ENCODE measurements around the gene DHRS2.
"Not testable (repeated sequence)": the region's sequence is repeated elsewhere in the genome, so short reads cannot be mapped to it uniquely, and the experiment has no call there.

The DHRS2 gene

DNA sequence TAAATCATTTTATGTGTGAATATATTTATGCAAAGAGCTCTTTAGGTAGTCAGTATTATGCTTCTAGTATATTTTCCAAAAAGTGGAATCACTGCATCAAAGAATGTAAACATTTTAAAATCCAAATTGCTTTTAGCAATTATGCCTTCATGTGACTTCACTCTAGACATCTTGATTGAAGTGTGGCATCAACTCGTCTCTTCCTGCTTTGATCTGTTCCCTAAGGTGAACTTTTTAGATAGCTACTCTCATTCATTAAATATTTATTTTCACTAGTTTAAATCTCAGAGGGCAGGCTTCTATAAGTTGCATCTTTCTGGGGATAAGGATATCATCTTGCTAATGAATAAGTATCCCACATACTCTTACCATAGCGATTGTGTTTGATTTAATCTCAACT, 39.2 kb downstream of the DHRS2 start:
- TF ChIP-seq EZH2 (IDR thresholded peaks at IDR 0.05; ENCODE audit: borderline replicate concordance, low read depth, low read length, severe bottlenecking), result no peak
- TF ChIP-seq, protein P1, sequence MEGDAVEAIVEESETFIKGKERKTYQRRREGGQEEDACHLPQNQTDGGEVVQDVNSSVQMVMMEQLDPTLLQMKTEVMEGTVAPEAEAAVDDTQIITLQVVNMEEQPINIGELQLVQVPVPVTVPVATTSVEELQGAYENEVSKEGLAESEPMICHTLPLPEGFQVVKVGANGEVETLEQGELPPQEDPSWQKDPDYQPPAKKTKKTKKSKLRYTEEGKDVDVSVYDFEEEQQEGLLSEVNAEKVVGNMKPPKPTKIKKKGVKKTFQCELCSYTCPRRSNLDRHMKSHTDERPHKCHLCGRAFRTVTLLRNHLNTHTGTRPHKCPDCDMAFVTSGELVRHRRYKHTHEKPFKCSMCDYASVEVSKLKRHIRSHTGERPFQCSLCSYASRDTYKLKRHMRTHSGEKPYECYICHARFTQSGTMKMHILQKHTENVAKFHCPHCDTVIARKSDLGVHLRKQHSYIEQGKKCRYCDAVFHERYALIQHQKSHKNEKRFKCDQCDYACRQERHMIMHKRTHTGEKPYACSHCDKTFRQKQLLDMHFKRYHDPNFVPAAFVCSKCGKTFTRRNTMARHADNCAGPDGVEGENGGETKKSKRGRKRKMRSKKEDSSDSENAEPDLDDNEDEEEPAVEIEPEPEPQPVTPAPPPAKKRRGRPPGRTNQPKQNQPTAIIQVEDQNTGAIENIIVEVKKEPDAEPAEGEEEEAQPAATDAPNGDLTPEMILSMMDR (IDR thresholded peaks at IDR 0.05; ENCODE audit: borderline replicate concordance, extremely low read depth, low read length, poor library complexity, severe bottlenecking), result no peak
- DNase-seq (no peak), ATAC-seq (ENCODE audit: insufficient read depth, low read depth) (no peak)
- no peaks in the 10 kb centered on the region for H4K20me1 ChIP-seq (ENCODE audit: insufficient read depth, low read length)
- H3K4me3 ChIP-seq (ENCODE audit: low read depth in 1 of 2, low read length in 2 of 2), result no peak overlapping the region
- H3K4me1 ChIP-seq (ENCODE audit: insufficient read depth, low read length), result no peaks in the 10 kb centered on the region
- no peaks in the 10 kb centered on the region for H3K36me3 ChIP-seq (ENCODE audit: insufficient read depth, low read length)
- no peaks in the 10 kb centered on the region for H3K9me3 ChIP-seq (ENCODE audit: insufficient read depth, low read length, severe bottlenecking)
- no peaks in the 10 kb centered on the region for H3K79me2 ChIP-seq (ENCODE audit: insufficient read depth, low read length)
- H3K4me2 ChIP-seq (ENCODE audit: insufficient read depth, low read length), result no peak overlapping the region
- H3K27ac ChIP-seq (ENCODE audit: low read length), result no peak overlapping the region
- peaks cover 23% of the 10 kb centered on the region for H3K27me3 ChIP-seq (ENCODE audit: insufficient read depth, low read length, poor library complexity)
- H2AFZ ChIP-seq (ENCODE audit: low read depth, low read length), result no peak overlapping the region
- no peak overlapping the region for H3K9ac ChIP-seq (ENCODE audit: low read depth, low read length)

DNA sequence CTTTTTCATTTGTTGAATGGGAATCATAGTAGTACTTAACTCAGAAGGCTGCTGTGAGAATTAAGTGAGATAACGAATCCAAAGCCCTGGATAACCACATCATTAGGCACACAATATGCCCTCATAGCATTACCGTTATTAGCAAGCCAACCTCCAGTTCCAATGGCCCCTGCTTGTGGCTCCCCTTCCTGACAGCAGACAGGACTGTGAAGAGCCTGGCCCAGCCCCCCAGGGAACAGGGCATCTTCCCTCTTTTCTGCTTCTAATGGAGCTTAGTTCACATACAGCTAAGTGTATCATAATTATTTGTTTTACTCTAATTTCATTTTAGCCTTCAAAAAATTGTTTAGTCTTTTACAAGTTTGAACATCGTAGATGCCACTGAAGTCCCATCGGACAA, 39.7 kb downstream of the DHRS2 start:
- TF ChIP-seq EZH2 (IDR thresholded peaks at IDR 0.05; ENCODE audit: borderline replicate concordance, low read depth, low read length, severe bottlenecking), result no peak
- TF ChIP-seq, protein P1 (IDR thresholded peaks at IDR 0.05; ENCODE audit: borderline replicate concordance, extremely low read depth, low read length, poor library complexity, severe bottlenecking), result no peak
- no peaks in the 10 kb centered on the region for H3K36me3 ChIP-seq (ENCODE audit: insufficient read depth, low read length)
- H3K4me2 ChIP-seq (ENCODE audit: insufficient read depth, low read length), result no peak overlapping the region
- no peaks in the 10 kb centered on the region for H3K4me1 ChIP-seq (ENCODE audit: insufficient read depth, low read length)
- H3K27me3 ChIP-seq (ENCODE audit: insufficient read depth, low read length, poor library complexity), result peaks cover 23% of the 10 kb centered on the region
- no peak for DNase-seq
- no peak overlapping the region for H3K4me3 ChIP-seq (ENCODE audit: low read depth in 1 of 2, low read length in 2 of 2)
- no peaks in the 10 kb centered on the region for H3K9me3 ChIP-seq (ENCODE audit: insufficient read depth, low read length, severe bottlenecking)
- H2AFZ ChIP-seq (ENCODE audit: low read depth, low read length), result no peak overlapping the region
- H4K20me1 ChIP-seq (ENCODE audit: insufficient read depth, low read length), result no peaks in the 10 kb centered on the region
- no peaks in the 10 kb centered on the region for H3K79me2 ChIP-seq (ENCODE audit: insufficient read depth, low read length)
- ATAC-seq (ENCODE audit: insufficient read depth, low read depth), result no peak
- H3K27ac ChIP-seq (ENCODE audit: low read length), result no peak overlapping the region
- H3K9ac ChIP-seq (ENCODE audit: low read depth, low read length), result no peak overlapping the region

DNA sequence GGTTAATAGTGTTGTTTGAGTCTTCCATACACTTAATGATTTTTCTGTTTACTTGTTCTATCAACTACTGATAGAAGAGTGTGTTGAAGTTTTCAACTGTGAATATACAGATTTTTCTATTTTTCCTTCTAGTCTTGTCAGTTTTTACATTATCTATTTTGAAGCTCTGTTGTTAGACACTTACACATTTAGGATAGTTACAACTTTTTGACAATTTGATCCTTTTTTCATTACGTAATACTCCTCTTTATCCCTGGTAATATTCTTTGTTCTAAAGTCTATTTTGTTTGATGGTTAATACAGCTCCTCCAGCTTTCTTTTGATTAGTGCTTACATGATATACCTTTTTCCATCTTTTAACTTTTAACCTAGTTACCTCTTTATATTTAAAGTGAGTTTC, 45.2 kb downstream of the DHRS2 start:
- no peak overlapping the region for H3K27ac ChIP-seq (ENCODE audit: low read length)
- no peaks in the 10 kb centered on the region for H3K36me3 ChIP-seq (ENCODE audit: insufficient read depth, low read length)
- H3K4me1 ChIP-seq (ENCODE audit: insufficient read depth, low read length), result no peaks in the 10 kb centered on the region
- no peaks in the 10 kb centered on the region for H3K79me2 ChIP-seq (ENCODE audit: insufficient read depth, low read length)
- no peaks in the 10 kb centered on the region for H4K20me1 ChIP-seq (ENCODE audit: insufficient read depth, low read length)
- H3K9ac ChIP-seq (ENCODE audit: low read depth, low read length), result no peak overlapping the region
- no peak overlapping the region for H2AFZ ChIP-seq (ENCODE audit: low read depth, low read length)
- H3K9me3 ChIP-seq (ENCODE audit: insufficient read depth, low read length, severe bottlenecking), result no peaks in the 10 kb centered on the region
- ATAC-seq (ENCODE audit: insufficient read depth, low read depth) (no peak), DNase-seq (no peak)
- H3K4me2 ChIP-seq (ENCODE audit: insufficient read depth, low read length), result no peak overlapping the region
- no peak for TF ChIP-seq EZH2 (IDR thresholded peaks at IDR 0.05; ENCODE audit: borderline replicate concordance, low read depth, low read length, severe bottlenecking)
- TF ChIP-seq, protein P1 (IDR thresholded peaks at IDR 0.05; ENCODE audit: borderline replicate concordance, extremely low read depth, low read length, poor library complexity, severe bottlenecking), result no peak
- peaks cover 23% of the 10 kb centered on the region for H3K27me3 ChIP-seq (ENCODE audit: insufficient read depth, low read length, poor library complexity)
- H3K4me3 ChIP-seq (ENCODE audit: low read depth in 1 of 2, low read length in 2 of 2), result no peak overlapping the region

DNA sequence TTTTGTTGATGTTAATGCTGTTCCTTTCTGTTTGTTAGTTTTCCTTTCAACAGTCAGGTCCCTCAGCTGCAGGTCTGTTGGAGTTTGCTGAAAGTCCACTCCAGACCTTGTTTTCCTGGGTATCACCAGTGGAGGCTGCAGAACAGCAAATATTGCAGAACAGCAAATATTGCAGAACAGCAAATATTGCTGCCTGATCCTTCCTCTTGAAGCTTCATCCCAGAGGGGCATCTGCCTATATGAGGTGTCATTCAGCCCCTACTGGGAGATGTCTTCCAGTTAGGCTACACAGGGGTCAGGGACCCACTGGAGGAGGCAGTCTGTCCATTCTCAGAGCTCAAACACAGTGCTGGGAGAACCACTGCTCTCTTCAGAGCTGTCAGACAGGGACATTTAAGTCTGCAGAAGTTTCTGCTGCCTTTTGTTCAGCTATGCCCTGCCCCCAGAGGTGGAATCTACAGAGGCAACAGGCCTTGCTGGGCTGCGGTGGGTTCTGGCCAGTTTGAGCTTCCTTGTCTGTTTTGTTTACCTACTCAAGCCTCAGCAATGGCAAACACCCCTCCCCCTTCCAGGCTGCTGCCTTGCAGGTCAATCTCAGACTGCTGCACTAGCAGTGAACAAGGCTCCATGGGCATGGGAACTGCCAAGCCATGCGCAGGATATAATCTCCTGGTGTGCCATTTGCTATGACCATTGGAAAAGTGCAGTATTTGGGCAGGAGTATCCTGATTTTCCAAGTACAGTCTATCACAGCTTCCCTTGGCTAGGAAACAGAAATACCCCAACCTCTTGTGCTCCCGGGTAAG, 53.7 kb downstream of the DHRS2 start:
- H3K9me3 ChIP-seq (ENCODE audit: insufficient read depth, low read length, severe bottlenecking); H4K20me1 ChIP-seq (ENCODE audit: insufficient read depth, low read length); H3K4me2 ChIP-seq (ENCODE audit: insufficient read depth, low read length); H3K36me3 ChIP-seq (ENCODE audit: insufficient read depth, low read length); H3K27me3 ChIP-seq (ENCODE audit: insufficient read depth, low read length, poor library complexity); H3K9ac ChIP-seq (ENCODE audit: low read depth, low read length); ATAC-seq (ENCODE audit: insufficient read depth, low read depth); H3K4me1 ChIP-seq (ENCODE audit: insufficient read depth, low read length); H3K4me3 ChIP-seq (ENCODE audit: low read depth in 1 of 2, low read length in 2 of 2); H2AFZ ChIP-seq (ENCODE audit: low read depth, low read length); H3K79me2 ChIP-seq (ENCODE audit: insufficient read depth, low read length); DNase-seq; H3K27ac ChIP-seq (ENCODE audit: low read length): not testable (repeated sequence)

Measured in DND-41 (cell line).